Measurements from ENCODE around the gene RAB8B. TPM values are rescaled to one million over a fixed set of nuclear protein-coding genes. Genes with fewer than 3 reads are reported as not detected.

RAB8B gene
- total and polyA plus RNA-seq, 9 of the 15 experiments (the other 6 are each of a cell fraction or from before 2014, with no cell fraction given): 7.8 to 32.1 (median 24.2) TPM

- DNase-seq (ENCODE audit: extremely low read depth in 1 of 4, low spot score in 3 of 4) (no peak), ATAC-seq (no peak), FAIRE-seq (no peak)
- no peaks in the 10 kb centered on the region for H3K27me3 ChIP-seq (ENCODE audit: control insufficient read depth in 2 of 2, insufficient read depth in 2 of 2, low read length in 2 of 2)
- no peaks in the 10 kb centered on the region for H3K9me1 ChIP-seq (ENCODE audit: control insufficient read depth, insufficient read depth, low read length)
- H3K9me3 ChIP-seq (replicated peaks; ENCODE audit: control insufficient read depth, insufficient read depth, low read depth, low read length): peaks cover 6% of the 10 kb centered on the region
- H4K20me1 ChIP-seq (replicated peaks; ENCODE audit: control insufficient read depth, insufficient read depth, low read length): no peaks in the 10 kb centered on the region
- H3K4me3 ChIP-seq: no peak overlapping the region
- peaks cover 0 to 13% of the 10 kb centered on the region in 2 experiments; a peak in 2 of 5 replicates for H3K4me1 ChIP-seq (replicated peaks in 1 of 2; ENCODE audit: control insufficient read depth in 2 of 2, insufficient read depth in 2 of 2, low read length in 2 of 2)
- no peak overlapping the region for H3K27ac ChIP-seq (ENCODE audit: extremely low read depth, low read depth, low read length)
- intact Hi-C loops (cut with micrococcal nuclease): no loop called here
- no TSS peak for BruUV-seq (replicated peaks)
- ChIA-PET CTCF (ENCODE audit: low intra/inter-chr PET ratio) (interaction anchor here (0.6 kb wide), 1 partner anchor 197 kb away, joined by 3 read pairs; no protein-coding TSS in a partner anchor), POLR2A (interaction anchor here (1.0 to 1.1 kb wide), 2 partner anchors 16 to 17 kb away, joined by 3 to 5 read pairs; no protein-coding TSS in a partner anchor)
- no peak overlapping the region for H3K4me2 ChIP-seq (ENCODE audit: insufficient read depth, low read length)
- no peak overlapping the region for H3K9ac ChIP-seq (ENCODE audit: insufficient read depth in 1 of 2, low read depth in 2 of 2, low read length in 2 of 2)
- H3K36me3 ChIP-seq (ENCODE audit: control insufficient read depth, insufficient read depth, low read length): peaks cover 47% of the 10 kb centered on the region
- H3K79me2 ChIP-seq (ENCODE audit: control insufficient read depth, insufficient read depth, low read length): peaks cover 31% of the 10 kb centered on the region
- WGBS (ENCODE audit: insufficient coverage, low coverage, missing lambda C conversion rate): 86% methylated on average over 4 of the region's 4 CpGs
- in situ Hi-C loops (cut with MboI): no loop called here
- no peak overlapping the region for H2AFZ ChIP-seq (ENCODE audit: low read depth, low read length)
- no peak for TF ChIP-seq HNRNPUL1 (IDR thresholded peaks at IDR 0.05; ENCODE audit: low read length)
- TF ChIP-seq MEF2A (IDR thresholded peaks at IDR 0.05; ENCODE audit: control insufficient read depth, low read depth, low read length): no peak
- TF ChIP-seq MTA1 (IDR thresholded peaks at IDR 0.05; ENCODE audit: borderline replicate concordance): no peak
- no peak for TF ChIP-seq ZMIZ1 (IDR thresholded peaks at IDR 0.05; ENCODE audit: low read depth in 2 of 2, low read length in 2 of 2)
- no peak for TF ChIP-seq TAF1 (IDR thresholded peaks at IDR 0.05; ENCODE audit: control insufficient read depth, extremely low read depth, insufficient read depth, low read length, severe bottlenecking)
- TF ChIP-seq IFI16 (CRISPR knock-in tag; IDR thresholded peaks at IDR 0.05): no peak
Observed at GRCh38 chr15:63244399-63244798, 55.0 kb downstream of the RAB8B start.
